GM19328 (cell line): ENCODE results near the gene ASIC2.

Experiments used
- ATAC-seq: cut with Tn5 transposase; IDR thresholded peaks from one replicate; pipeline ENCODE4 v1.9.1; 2021; ENCODE audit warnings: mild to moderate bottlenecking, moderate library complexity; ENCODE audit not compliant: unreplicated experiment

ASIC2 gene

DNA sequence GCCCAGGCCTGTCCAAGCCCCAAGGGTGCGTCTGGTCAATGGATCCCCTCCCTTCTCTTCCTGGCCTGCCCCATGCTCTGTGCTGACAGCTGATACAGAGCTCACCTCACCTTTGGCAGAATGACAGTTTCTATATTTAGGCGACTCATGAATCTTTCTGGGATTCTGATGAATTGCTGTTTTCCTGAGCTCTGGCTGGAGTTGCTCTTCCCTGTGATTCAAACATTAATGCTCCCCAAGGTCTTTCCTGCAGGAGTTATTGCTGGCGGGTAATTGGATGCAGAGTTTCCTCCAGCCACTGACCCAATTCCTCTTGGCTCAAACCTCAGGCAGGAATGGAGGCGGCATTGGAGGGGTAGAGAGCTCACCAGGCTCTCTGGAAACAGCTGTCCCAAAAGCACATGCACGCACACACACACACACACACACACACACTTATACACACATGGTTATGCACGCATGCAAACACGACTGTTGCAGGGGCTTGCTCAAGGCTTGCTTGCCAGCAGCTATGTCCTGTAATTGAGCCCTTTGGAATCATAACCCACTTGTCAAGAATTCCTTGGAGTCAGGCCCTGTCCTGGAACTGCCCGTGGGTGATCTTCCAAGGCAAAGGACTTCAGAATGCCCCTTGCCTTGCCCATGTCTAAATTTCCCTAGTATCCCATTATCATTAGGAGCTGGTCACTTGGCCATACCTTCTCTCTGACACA is 128.8 kb downstream of the ASIC2 start:
- no peak for ATAC-seq

GRCh38 chr17:33163533-33164168 is 129.4 kb downstream of the ASIC2 start:
- no peak for ATAC-seq

- no peak for ATAC-seq
Measured at GRCh38 chr17:33154869-33155455, 138.1 kb downstream of the ASIC2 start.

- ATAC-seq = no peak
Measured at GRCh38 chr17:33152783-33153182, 140.3 kb downstream of the ASIC2 start.

DNA sequence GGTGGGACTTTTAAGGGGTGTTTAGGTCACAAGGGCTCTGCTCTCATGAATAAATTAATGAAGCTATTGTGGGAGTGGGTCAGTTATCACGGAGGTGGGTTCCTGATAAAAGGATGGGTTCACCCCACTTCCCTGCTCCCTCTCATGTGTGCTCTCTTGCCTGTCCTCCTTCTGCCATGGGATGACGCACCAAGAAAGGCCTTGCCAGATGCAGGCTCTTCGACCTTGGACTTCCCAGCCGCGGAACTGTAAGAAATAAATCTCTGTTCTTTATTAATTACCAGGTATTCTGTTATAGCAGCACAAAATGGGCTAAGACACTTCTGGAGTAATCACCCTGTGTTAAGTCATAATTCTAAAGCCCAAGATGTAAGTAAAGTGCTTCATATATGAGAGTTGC is 141.5 kb downstream of the ASIC2 start:
- ATAC-seq = no peak

DNA sequence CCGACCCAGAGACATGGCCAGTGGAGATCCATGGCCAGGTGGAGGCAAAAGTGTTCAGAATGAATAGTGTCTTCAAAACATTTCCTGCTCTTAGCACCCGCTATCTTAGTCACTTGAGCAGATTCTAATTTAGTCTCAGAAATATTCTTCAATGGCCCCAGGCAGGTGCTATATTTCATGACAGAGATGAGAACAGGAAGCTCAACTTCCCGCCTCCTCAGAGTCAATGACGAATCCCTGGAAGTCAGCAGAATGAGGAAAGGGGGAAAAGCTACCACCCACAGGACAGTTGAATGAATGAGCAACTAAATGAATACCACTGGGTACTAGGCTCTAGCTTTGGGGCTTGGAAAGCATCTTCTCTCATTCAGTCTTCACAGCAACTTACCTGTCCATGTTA is 147.2 kb downstream of the ASIC2 start:
- ATAC-seq = no peak

DNA sequence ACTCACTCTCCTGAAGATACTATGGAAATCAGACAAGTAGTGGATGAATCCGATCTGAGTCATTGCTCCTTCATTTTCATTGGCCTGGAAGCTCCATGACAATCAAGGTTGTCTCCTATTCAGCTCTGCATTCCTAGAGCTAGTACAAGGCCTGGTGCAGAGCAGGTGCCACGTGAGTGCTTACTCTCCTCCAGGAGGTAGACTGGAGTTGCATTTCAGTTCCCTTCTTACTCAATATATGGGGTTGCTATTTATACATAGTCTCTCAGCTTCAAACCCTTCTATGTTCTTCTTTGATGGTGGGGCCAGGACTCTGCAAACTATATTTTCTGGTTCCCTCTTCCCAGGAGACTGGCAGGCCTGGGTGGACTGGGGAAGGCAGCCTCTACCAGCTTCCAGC is 148.3 kb downstream of the ASIC2 start:
- no peak for ATAC-seq

DNA sequence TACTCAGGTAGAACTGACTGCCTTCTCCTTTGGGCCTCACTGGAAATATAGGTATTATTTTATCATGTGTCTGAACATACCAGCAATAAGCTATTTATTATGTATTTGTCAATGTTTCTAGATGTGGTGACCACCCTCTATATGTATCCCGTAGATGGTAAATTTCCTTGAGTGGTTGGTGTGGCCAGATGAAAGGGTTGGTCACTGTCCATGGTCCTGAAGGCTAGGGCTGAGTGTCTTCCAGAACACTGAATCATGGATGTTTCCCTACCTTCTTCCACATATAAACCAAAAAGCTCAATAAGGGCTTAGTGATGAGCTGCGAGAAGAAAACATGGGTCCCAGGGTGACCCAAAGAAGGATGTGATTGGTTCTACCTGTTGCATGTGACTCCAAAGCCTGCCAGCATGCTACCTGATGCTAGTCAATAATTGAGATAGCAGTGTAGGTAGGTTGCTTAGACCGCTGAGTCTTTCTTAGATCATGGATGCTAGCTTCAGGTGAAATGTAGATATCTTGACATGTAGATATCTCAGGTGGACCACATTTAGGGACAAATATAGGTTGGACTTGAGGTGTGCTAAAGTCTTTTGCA is 150.3 kb downstream of the ASIC2 start:
- no peak for ATAC-seq

DNA sequence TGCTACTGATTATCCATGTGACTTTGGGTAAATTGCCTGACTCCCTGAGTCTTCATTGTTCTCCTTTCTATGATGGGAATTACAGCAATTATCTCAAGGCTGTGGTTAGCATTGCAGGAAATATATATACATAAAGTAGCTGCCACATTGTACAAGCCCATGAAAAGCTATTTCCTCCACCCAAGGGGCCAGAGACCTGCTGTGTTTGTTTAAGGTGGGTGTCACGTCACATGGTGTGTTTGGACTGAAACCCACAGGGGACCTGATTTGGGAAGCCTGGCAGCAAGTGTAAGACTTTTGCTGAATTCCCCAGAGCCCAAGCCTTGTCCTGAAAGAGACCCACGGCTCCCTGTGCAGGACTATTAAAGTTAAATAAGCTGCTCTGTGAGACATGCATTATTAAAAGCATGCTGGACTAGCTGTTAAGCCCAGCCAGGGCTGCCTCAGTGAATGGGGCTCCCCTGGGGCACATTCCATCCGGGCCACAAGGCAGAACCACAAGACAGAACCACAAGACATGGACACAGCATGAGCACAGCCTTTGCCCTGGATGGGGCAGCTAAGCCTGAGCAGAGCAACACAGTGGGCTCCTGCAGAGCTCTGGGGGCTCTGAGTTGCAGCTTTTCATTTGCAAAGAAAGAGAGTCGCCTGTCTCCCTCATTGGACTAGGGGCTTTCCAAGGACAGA is 152.5 kb downstream of the ASIC2 start:
- ATAC-seq = no peak

DNA sequence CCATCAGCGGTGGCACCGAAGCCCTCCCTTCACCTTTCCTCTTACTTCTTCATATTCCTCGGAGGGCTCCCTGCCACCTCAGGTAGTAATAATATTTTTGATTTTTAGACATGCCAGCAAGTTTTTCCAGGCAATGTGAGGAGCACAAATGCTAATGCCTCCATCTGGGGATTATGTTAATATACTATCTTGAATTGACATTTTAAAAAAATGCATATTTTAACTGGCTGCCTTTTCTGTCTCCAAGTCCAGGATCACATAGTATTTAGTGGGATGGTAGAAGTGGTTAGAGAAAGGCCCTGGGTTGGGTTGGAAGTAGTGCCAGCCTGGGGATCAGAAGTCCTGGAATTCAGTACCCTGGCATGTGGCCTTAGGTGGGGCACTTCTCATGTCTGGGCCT is 154.5 kb downstream of the ASIC2 start:
- ATAC-seq = no peak

DNA sequence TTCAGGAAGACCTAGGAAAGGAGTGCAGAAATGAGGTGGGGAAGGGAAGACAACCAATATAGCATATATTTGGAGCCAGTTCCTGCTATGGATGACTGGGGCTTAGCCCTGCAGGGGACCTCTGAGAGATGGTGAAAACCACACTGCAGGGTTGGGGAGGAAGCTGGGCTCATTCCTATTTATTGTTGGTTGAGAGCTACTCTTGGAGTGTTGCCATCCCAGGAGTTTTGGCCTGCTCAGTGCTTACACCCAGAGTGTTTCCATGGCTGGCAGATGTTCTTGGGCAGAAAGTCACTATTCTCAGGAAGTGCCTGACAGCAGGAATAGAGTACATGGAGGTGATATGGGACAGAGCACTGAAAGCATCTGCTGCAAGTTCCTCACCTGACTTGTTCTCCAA is 155.7 kb downstream of the ASIC2 start:
- no peak for ATAC-seq

GRCh38 chr17:33135691-33136090 is 157.4 kb downstream of the ASIC2 start:
- no peak for ATAC-seq

- no peak for ATAC-seq
Measured at GRCh38 chr17:33131620-33132019, 161.5 kb downstream of the ASIC2 start.

DNA sequence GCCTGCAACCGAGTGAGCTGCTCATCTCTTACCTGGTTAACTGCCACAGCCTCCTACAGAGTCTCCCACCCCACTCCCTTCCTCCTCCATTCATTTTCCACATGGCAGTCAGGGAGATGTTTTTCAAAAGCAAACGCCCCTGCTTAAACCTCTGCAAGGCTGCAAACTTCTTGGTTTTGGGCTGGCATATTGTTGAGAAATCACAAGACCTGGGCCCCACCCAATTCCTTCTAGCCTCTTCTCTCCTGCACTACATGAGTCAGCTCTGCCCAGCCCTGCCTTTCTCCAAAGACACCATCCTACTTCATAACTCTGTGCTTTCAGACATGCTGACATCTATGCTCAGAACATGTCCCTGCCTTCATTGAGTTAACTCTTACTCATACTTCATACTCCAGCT is 165.4 kb downstream of the ASIC2 start:
- ATAC-seq = no peak

DNA sequence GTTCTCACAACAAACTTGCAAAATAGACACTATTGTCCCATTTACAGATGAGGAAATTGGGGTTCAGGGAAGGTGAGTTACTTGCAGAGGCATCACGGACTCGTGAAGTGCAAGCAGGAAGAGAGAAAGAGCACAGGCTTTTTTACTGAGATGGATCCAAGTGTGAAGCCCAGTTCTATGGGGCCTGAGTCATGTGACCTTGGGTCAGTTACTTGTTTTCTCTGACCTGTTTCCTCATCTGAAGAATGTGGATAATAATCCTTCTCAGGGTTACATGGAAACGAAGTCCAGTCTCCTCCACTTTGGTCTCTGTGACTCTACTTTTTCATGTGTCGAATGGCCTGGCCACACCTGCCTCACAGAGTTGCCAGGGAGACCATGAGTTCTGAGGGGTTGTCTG is 167.0 kb downstream of the ASIC2 start:
- no peak for ATAC-seq

- no peak for ATAC-seq
Measured at GRCh38 chr17:33125552-33125950, 167.5 kb downstream of the ASIC2 start.

GRCh38 chr17:33124871-33125551 is 168.1 kb downstream of the ASIC2 start:
- ATAC-seq = no peak

DNA sequence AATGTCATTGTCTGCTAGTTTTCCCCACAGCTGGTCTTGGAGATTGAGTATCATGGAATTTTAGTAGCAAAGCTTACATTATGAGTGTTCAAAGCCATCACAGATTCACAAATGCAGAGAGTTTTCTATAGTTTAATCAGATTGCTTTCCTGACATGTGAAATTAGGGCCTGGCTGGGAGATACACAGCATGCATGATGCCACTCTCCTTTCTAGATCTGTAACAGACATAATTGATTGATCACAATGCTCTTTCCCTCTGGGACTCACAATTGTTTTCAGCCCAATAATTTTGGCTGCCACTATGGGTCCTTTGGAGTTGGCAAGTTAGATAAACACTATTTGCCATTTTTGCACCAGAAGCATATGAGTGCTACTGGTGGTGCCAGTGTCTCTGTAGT is 168.9 kb downstream of the ASIC2 start:
- ATAC-seq = no peak

DNA sequence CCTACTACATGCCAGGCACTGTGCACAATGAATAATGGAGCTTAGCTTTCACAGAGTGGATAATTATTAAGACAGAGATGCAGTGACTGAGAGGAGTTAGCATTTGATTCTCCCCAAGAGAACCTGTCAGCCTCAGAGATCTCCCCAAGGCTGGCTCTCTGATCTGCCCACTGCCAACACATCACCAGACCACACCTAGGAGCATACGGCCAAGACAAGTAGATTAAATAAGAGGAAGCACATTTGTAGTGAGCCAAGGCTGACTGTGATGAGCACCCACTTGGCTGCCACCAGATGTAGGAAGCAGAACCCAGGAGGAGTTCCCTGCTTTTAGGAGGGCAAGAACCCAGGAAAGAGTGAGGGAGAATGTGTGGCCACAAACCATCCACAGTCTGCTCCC is 171.3 kb downstream of the ASIC2 start:
- ATAC-seq = no peak

DNA sequence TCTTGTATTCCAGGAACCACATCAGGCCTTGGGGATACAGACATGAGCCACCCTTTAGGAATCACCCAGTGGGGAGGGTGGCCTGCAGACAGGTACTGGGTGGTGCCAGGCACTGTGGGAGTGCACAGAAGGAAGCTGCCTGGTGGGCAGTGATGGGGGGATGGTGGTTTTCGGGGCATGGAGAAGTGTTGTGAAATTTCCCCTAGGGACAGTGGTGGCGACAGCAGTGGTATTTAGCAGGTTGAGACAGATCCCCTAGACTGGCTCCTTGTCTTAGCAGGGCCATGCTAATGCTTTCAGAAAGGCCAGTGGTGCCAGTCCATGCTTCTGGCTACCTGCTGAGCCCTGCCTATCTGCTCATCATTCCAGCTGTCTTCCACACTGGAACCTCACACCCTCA is 171.8 kb downstream of the ASIC2 start:
- no peak for ATAC-seq

GRCh38 chr17:33120103-33120502 is 173.0 kb downstream of the ASIC2 start:
- no peak for ATAC-seq
